Kasumi-1 (cell line): ENCODE data around the gene SHISA4.
"Not testable (repeated sequence)": the region's sequence is repeated elsewhere in the genome, so short reads cannot be mapped to it uniquely, and the experiment has no call there.

Source experiments
- DNase-seq, 2 experiments: peaks; one replicate each; lab custom pipeline; 2025; lab: John Stamatoyannopoulos, UW

Gene SHISA4

DNA sequence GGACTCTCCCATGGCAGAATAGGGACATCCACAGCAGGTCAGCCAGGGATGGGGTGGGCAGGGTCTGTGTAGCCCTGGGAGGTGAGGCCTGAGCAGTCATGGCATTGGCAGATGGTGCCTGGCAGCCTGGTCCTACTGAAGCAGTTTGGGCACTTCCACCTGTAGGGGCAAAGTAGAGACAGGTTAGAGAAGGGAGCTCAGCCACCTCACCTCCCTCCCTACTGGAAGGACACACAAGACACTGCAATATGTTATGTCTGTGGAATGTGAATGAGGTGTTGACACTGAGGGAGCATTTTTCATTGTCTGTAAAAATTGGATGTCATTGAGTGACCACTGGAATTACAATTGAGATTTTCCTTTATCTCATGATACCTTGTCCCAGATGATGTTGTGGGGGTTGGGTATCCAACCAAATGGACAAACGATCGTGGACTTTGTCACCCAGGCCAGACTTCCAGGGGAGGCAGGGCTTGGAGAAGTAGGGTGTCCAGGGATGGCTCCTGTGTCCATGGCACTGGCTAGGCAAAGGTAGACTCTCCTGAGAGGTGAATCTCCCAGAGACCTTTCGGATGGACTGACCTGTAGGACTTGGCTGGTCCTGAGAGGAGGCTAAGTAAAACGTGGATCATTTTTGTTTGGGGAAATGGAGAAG is 9.7 kb downstream of the SHISA4 start:
- no peak for DNase-seq

DNA sequence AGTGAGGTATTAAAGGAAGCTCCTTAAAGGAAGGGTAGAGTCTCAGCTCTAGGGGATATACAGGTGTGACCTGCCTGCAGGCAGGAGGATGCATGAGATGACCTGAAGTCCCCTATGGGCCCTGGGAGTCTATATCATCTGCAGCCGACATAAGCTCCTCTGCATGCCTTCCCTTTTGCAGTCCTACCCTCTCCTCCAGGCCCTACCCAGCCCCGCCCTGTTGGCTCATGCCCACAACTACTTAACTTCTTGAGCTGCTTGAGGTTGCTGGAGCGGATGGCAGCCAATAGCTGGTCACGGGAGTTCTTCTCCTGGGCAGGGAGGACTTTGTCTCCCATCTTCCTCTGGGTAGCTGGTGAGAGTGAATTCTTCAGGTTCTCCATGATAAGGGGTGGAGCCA is 10.3 kb downstream of the SHISA4 start:
- no peak for DNase-seq

DNA sequence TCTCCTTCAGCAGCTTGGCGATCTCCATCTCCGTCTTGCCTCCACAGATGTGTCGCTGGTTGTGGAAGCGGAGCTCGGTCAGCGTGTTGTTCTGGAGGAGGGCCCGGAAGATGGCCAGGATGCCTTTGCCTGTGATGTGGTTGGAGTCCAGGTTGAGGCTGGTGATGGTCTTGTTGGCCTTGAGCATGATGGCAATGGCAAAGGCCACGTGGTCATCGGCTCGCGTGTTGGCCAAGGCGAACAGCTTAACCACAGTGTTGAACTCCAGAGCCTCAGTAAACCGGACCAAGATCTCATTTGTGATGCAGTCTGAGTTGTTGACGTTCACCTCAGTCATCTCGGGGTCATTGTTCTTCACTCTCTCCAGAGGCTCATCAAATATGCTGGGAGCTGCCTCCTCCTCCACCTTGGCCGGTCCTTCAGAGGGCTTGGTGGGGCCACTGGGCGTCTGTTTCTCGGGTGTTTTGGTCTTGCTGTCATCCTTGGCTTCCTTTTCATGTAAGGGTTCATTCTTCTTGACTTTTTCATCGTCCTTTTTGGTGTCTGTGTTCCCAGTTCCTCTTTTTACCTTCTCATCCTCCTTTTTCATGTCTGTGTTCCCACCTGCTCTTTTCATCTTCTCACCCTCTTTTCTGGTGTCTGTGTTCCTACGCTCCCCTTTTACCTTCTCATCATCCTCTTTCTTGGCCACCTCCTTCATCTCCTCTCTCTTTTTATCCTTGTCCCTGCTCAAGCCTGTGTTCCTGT is 11.2 kb downstream of the SHISA4 start:
- DNase-seq: no peak

DNA sequence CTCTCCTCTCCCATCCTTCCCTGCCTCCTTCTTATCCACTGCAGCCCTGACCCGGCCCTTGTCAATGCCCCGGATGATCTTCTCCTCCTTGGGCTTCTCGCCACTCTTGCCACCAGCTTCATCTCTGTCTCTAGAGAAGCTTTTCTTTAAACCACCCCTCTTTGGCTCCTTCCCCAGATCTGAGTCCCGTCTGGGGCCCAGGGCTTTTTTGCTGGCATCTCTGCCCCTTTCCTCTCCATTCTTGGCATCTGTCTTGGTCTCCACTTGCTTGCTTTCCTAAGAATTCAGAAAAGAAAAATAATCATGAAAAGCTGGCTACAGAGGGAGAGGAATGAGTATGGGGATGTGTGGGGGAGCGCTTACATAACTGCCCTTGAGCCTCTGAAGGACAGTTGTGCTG is 11.8 kb downstream of the SHISA4 start:
- DNase-seq: no peak

DNA sequence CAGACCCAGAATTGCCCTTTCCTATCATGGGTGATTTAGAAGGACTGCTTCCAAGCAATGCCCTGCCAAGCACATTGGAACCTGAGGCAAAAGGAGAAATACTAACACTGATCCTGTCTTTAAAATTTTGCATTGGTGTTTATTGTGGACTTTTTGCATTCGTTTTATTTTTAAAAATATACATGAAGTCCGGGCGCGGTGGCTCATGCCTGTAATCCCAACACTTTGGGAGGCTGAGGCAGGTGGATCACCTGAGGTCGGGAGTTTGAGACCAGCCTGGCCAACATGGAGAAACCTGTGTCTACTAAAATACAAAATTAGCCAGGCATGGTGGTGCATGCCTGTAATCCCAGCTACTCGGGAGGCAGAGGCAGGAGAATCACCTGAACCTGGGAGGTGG is 12.3 kb downstream of the SHISA4 start:
- not testable (repeated sequence) for DNase-seq

DNA sequence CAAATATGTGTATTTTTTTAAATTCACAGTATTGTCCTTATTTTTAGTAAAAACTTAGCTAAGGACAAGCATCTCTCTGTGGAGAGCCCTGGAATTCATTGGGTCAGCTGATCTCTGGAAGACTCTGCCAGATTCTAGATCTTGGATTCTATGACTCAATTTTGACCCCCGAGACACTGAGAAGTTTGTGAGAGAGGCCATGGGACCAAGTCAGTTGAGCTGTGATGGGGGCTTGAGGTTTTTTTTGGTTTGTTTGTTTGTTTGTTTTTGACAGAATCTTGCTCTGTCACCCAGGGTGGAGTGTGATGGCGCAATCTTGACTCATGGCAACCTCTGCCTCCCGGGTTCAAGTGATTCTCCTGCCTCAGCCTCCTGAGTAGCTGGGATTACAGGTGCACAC is 13.5 kb downstream of the SHISA4 start:
- DNase-seq: no peak

DNA sequence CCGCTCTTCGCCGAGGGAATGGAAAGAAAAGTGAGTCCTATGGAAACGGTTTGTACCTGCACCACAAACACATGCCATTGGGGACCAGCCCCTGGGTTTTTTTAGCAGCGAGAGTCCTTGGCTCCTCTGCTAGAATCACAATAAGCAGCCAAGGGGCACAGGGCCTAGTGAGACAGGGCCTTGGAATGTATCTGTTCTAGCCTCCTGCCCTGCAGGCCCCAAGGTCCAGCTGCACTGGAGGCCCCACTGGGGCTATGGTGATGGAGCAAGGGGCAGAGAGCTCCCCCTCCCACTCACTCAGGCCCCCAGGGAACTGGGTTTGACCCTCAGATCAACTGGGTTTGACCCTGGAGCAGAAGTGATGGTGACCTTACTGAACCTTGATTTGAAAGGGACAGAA is 14.4 kb downstream of the SHISA4 start:
- no peak for DNase-seq

DNA sequence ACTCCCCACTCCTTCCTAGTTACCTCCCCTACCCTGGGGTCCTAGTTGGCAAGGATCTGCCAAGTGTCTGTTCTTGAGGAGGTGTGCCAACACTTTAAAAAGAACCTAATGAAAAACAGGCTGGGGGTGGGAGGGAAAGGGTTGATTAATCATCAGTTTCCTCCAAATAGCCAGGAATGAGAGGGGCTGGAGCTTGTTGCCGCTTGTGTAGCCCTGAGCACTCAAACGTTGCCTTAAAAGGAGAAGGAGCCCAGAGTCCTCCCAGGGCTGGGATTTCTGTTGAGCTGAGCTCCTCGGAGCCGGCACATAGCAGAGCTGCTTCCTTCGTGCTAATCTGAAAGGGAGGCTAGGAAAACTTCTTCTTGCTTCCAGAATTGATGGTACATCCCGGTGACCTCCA is 15.9 kb downstream of the SHISA4 start:
- DNase-seq: no peak

DNA sequence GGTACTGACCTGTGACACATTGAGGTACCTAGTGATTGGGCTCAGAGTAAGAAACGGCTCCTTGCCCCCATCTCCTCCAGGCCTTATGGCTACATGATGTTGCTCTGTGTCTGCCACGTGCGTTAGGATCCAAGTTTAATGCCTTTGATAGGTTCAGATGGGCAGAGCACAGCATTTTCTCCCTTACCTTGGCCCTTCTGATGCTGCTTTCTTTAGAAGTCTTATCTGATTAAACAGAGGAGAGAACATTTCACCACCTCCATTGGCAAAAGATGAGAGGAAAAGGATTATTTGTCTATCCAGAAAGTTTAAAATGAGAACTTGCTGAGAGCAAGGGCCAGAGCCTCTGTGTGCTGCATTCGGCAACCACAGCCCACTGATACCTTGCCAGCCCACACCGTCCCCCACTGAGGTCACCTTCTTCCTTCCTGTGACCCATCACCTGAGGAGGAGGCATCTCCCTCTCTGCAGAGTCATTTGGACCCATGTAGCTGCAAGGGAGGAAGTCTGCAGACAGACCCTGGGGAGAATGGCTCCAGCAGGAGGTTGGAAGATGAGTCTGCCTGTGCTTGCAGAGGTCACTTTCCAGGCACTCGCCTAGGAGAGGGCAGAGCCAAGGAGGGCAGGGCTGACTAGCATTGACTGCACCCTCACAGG is 16.7 kb downstream of the SHISA4 start:
- no peak for DNase-seq

DNA sequence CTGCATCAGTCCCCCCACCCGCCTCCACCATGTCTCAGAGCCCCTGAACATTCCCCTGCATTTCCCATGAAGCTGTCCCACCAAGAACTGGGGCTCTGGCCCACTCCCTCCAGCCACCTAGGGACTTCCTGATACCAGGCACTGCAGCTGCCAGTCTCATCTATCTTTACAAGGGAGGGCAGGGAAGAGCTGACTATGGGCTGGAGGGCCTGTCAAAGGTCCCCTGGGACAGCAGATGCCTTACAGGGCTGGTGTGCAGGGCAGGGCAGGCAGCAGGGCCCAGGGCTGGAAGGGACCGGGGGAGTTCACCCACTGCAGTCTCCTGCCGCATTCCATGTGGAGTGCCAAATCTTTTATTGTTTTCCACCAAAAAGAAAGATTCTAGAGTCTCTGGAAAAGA is 17.6 kb downstream of the SHISA4 start:
- no peak for DNase-seq

DNA sequence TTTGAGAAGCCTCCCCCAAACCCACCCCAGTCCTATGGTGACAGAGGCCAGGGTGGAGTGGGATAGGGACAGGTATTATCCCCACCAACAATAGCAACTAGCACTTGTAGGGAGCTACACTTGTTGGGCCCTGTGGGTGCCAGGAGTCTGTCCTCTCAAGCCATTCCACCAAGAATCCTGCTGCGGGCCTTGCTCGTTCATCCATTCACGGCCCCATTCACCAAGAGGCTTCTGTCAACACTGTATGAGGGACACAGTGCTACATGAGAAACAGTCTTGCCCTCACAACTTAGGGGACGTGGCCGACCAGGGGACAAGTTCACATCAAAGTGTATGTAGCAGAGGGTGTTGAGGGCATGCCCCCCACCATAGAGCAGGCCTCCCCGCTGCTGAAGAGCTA is 18.9 kb downstream of the SHISA4 start:
- no peak for DNase-seq

DNA sequence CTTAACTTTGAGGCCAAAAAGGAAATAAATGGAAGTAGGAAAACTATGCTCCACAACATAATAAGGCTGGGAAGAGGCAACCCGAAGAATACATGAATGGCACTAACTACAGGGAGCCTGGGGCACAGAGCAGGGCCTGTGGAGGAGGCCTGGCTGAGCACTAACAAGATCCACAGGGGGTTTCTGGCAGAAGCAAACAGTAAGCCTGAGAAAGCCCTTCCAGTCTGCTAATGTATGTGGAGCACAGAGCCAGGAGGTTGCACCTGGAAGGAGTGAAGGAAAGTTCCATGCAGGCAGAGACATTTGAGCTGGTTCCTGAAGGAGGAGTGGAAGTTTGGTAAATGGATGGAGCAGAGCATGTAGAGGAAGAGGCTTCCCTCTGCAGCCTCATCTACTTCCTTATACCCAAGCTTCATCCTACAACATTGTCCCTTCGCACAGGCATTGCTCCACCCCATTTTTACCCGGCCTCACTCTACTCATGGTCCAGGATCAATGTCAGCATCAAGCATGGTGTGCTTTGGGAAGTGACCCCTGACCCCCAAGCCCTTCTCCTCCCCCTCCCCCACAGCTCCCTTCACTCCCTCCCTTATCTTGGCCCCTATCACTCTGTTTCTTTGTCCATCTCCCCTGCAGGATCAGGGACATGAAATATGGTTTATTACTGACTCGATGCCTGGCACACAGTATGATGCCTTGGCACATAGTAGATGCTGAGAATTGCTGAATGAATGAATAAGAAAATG is 23.3 kb downstream of the SHISA4 start:
- DNase-seq: no peak

DNA sequence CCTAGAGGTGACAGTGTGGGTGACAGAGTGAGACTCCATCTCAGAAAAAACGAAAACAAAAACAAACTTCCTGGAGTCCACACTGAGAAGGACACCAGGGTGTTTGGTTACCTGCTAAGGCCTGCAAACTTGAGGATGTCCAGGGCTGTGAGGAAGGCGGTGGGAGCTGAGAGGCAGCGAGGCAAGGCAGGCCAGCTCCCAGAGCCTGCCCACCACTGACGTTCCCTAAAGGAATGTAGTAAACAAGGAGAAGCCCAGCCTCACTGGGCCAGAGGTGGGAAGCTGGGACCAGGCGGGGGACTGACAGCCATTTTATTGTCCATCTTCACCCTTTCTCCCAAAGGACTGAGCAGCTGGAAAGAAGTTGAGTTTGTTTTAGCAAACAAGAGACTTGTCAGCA is 24.1 kb downstream of the SHISA4 start:
- DNase-seq: no peak

DNA sequence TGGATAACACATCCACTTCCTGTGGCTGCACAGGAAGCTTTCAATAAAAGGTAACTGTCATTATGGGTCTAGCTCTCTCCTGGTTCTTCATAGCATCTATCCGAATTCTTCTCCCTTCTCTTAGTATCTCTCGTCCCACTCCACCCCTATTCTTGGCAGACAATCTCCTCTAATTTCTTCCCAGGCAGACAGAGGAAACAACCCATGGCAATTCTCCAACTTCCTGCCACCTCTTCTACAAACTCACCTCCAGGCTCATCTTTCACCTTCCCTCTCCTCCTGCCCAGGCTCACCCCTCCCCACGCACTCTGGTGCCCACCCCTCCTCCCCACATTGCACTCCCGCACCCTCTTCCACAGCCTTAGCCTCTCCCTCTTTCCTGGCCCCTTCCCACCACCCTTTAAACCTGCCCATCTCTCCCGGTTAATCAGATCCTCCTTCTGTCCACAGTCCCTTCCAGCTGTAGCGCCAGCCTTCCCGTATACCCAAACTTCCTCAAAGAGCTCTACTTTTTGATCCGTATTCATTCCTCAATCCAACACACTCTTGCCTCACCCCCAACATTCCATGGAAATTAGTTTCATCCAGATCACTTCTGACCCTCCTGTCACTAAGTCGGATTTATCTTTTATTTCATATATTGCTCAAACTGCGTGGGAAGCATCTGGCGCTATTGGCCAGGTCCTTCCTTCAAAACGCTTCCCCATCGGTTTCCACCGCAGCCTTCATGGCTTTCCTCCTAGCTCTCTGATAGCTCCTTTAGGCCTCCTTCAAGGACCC is 25.9 kb downstream of the SHISA4 start:
- DNase-seq: no peak

DNA sequence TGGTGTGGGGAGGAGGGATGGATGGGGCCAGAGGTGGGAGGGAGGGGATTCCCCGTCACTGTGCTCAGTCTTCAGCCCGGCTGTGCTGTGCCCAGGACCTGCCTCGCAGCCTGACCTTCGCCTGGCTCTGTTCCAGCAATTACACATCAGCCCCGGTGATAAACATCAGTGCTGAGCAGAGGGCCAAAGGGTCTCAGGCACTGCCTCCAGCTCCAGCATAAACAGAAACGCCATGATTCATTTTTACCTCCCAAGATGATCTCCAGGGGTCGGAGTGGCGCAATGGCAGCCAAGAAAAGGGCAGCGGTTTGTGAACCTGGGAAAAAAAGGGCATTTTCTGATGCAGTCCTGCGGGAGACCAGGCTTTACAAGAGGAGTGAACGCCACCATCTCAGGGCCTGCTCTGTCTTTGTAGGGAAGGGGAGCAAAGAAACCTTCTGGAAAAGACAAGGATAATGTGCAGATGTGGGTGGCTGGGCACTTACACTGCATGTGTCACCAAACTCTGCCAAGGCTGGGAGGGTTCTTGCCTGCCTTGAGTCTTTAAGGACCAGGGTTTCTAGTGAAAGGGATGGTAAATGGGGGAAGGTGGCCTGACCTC is 28.1 kb downstream of the SHISA4 start:
- DNase-seq: no peak

DNA sequence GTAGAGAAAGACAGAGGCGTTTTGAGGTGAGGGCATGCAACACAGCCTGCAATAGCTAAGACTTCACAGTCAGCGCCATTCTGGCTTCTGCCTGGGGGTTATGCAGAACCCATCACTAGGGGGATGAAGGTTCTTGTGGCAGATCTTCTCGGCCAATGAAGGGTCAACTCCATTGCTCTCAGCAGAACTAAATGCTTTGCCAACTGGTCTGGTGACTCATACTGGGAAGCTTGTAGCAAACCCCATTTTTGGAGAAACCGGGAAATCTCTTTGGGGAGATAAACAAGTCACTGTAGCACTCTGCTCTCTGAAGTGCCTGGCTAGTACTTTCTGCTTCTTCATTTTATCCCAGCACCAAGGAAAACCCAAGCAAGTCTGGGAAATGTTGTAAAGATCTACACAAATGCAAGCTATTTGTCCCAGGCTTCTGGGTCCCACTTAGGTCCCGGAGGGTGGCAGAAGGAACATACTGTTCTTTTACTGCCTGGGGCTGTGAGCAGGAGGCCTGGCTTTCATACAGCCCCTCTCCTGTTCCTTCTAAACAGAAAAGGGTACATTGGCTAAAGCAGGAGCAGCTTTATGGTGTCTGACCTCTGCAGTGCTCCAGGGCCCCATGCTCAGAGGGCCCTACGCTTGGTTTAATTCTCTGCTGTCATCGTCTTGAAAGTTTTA is 28.8 kb downstream of the SHISA4 start:
- DNase-seq: no peak

DNA sequence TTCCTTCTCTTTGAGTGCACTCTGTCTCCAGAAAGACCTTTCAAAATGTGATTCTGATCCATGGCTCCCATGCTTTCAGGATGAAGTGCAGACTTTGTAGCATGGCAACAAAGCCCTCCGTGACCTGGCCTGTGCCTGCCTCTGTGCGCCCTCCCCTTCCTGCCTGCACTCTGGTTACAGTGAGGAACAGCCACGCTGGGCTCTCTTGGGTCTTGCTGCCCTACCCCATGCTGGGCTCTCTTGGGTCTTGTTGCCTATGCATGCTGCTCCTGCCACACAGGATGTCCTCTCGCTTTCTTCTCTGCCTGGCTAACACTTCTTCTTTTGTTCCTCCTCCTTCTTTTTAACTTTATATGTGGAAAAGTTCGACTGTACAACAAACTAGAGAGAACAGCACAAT is 29.6 kb downstream of the SHISA4 start:
- no peak for DNase-seq

DNA sequence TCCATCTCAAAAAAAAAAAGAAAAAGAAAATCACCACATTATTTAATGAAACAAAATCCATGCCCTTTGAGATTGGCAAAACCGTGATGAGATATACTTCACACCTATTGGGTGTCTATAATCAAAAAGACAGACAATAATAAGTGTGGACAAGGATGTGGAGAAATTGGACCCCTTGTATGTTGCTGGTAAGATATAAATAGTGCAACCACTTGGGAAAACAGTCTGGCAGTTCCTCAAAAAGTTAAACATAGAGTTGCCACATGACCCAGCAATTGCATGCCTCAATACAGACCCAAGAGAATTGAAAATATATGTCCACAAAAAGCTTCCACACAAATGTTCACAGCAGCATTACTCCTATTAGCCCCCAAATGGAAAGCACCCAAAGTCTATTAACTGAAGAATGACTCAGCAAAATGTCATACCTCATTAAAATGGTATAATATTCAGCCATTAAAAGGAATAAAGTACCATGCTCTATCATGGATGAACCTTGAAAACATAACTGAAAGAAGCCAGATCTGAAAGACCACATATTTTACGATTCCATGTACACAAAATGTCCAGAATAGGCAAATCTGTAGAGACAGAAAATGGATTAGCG is 33.4 kb downstream of the SHISA4 start:
- no peak for DNase-seq

DNA sequence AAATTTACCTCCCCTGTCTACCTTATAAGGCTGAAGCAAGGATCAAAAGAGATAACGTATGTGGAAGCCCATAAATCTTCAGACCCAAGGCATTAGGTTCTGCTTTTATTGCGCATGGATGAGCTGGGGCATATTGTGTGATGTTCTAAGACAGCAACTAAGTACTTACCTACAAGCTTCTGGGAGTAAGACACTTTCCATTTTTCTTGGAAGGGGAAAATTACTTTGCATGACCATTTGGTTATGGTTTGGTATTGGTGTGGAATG is 36.5 kb downstream of the SHISA4 start:
- no peak for DNase-seq

DNA sequence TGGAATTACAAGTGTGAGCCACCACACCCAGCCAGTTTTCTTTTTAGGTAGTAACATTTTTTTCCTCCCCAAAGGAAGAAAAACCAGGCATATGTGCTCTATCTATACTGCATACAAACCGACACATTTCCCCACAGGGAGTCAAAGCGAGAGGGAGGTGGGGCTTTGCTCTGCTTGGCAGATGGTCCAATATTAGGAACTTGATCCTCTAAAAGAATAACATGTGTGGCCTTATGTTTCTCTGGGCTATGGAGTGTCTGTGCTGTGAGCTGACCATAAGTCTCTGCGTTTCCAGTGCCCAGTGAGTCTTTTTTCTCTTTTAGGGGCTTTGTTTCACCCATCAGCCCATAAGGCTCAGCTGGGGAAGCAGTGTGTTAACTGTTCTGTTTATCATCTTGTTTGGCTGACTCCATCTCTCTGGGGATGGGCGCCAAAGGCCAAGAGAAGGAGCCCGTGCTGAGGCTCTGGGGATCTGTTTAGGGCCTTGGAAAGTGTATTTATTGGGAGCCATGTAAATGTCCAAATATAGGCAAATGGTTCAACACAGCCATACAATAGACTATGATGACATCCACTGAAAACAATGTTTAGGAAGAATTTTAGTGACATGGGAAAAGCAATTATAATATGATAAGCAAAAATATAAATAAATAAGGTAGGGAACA is 37.4 kb downstream of the SHISA4 start:
- no peak for DNase-seq
